NT2/D1 (cell line): Measurements from ENCODE around the gene CANT1.

Experiments
- SUZ12 ChIP-seq: IDR thresholded peaks from 2 replicates; pipeline ENCODE4 v1.6.1; 2011; ENCODE audit not compliant: insufficient read length, insufficient read depth; ENCODE audit errors: extremely low read depth
- YY1 ChIP-seq: IDR thresholded peaks from 2 replicates; pipeline ENCODE4 v1.6.1; 2011; ENCODE audit not compliant: insufficient read length, insufficient read depth

- TF ChIP-seq YY1 (no peak), SUZ12 (no peak)
These were observed 22.8 kb downstream of the CANT1 start for GRCh38 chr17:78986649-78987328.
